Kidney (tissue), 14 donors: Measurements from ENCODE around the gene RBBP8NL. TPM values are rescaled to one million over a fixed set of nuclear protein-coding genes. Genes with fewer than 3 reads are reported as not detected.

Experiments used
- DNase-seq, 5 donors: peaks; one replicate each; pipeline ENCODE4 v3.0.0-alpha.2; 2013 to 2020
- FAIRE-seq: peaks from 2 replicates; lab custom pipeline; 2012; peaks lifted over from hg19 to GRCh38; lab: Jason Lieb, UNC
- H3K27ac ChIP-seq, 2 donors: one replicate each; pipeline ENCODE4 v1.7.0; 2013; ENCODE audit warnings: low read depth in 2 of 2, low read length in 2 of 2, inconsistent platforms in 1 of 2
- H3K27me3 ChIP-seq: one replicate; pipeline ENCODE4 v1.7.1; 2013; ENCODE audit warnings: low read length, inconsistent platforms; ENCODE audit not compliant: control insufficient read depth, insufficient read depth
- H3K36me3 ChIP-seq, 3 donors: one replicate each; pipeline versions ENCODE4 v1.7.0 to v1.7.1; 2013; ENCODE audit warnings: low read length in 3 of 3, control low read depth in 1 of 3, inconsistent platforms in 1 of 3; ENCODE audit not compliant: insufficient read depth in 3 of 3, control insufficient read depth in 2 of 3
- H3K4me1 ChIP-seq, 3 donors: one replicate each; pipeline versions ENCODE4 v1.7.0 to v1.7.1; 2013; ENCODE audit warnings: low read length in 3 of 3, inconsistent platforms in 1 of 3, low read depth in 1 of 3; ENCODE audit not compliant: control insufficient read depth in 2 of 3, insufficient read depth in 2 of 3
- H3K4me3 ChIP-seq, 3 donors: one replicate each; pipeline versions ENCODE4 v1.7.0 to v1.8.1; 2013; ENCODE audit warnings: low read length in 3 of 3, control low read depth in 1 of 3, inconsistent platforms in 1 of 3
- H3K9ac ChIP-seq, 3 donors: one replicate each; pipeline versions ENCODE4 v1.7.0 to v1.7.1; 2013; ENCODE audit warnings: low read length in 3 of 3, control low read depth in 1 of 3, inconsistent platforms in 1 of 3
- H3K9me3 ChIP-seq, 3 donors: one replicate each; pipeline versions ENCODE4 v1.7.0 to v1.7.1; 2013; ENCODE audit warnings: low read length in 3 of 3, control low read depth in 1 of 3, inconsistent platforms in 1 of 3; ENCODE audit not compliant: control insufficient read depth in 2 of 3, insufficient read depth in 1 of 3
- CTCF ChIP-seq: IDR thresholded peaks from 3 replicates; pipeline ENCODE4 v1.5.1; 2012; ENCODE audit warnings: mild to moderate bottlenecking, moderate library complexity, borderline replicate concordance; ENCODE audit not compliant: insufficient read depth; ENCODE audit errors: extremely low read depth
- intact Hi-C: fragments of 100-400 bp; cut with DNase I; formaldehyde crosslinking; loops from one replicate; pipeline ENCODE4 v1.11.1; 2022
- polyA plus RNA-seq: library from polyadenylated mRNA; stranded (reverse); fragments of 350-450 nt; fragmentation: Illumina TruSeq; extraction: RNeasy Lipid Tissue Mini Kit (QIAGEN cat#74804); gene quantifications from one replicate; pipeline ENCODE4 v1.2.3, GENCODE V29; 2014; ENCODE audit warnings: low read depth, low replicate concordance; ENCODE audit not compliant: insufficient read depth
- total RNA-seq: library from RNA; stranded (reverse); fragmentation: NEBNext Ultra II Directional; extraction: Animal tissue kit (Norgen Biotek cat#: 25700); gene quantifications from one replicate; pipeline ENCODE4 v1.2.1, GENCODE V29; 2021
- donor health status: control.
- donor health status: control.
- donor health status: control.
- donor health status: control.
- donor health status: control.
- donor health status: DM: yes; HTN: yes; CAD: no.
- donor health status: Normal renal cell carcinoma (clear cell type).

The RBBP8NL gene
- total and polyA plus RNA-seq, 2 donors from 2014 or later, result 0.13 to 1.5 TPM

GRCh38 chr20:62404761-62405107 is 22.6 kb downstream of the RBBP8NL start:
- no peaks in the 10 kb centered on the region for H3K36me3 ChIP-seq
- H3K27ac ChIP-seq, result no peak overlapping the region
- H3K27me3 ChIP-seq, result no peaks in the 10 kb centered on the region
- FAIRE-seq, result no peak
- no peak for TF ChIP-seq CTCF
- H3K4me1 ChIP-seq, result peaks cover 0 to 22% (median 14%) of the 10 kb centered on the region in 3 donors
- H3K9ac ChIP-seq, result no peak overlapping the region
- no peaks in the 10 kb centered on the region for H3K9me3 ChIP-seq
- intact Hi-C loops, result no loop called here
- no peak for DNase-seq
- no peak overlapping the region for H3K4me3 ChIP-seq

GRCh38 chr20:62404112-62404665 is 23.1 kb downstream of the RBBP8NL start:
- DNase-seq (no peak), FAIRE-seq (no peak)
- Histone ChIP-seq H3K27me3 (no peaks in the 10 kb centered on the region), H3K4me3 (no peak overlapping the region), H3K9me3 (no peaks in the 10 kb centered on the region), H3K4me1 (peaks cover 0 to 22% (median 11%) of the 10 kb centered on the region in 3 donors), H3K36me3 (no peaks in the 10 kb centered on the region), H3K27ac (no peak overlapping the region), H3K9ac (no peak overlapping the region)
- intact Hi-C loops, result no loop called here
- TF ChIP-seq CTCF, result no peak

GRCh38 chr20:62403331-62403730 is 24.0 kb downstream of the RBBP8NL start:
- Histone ChIP-seq H3K9me3 (no peaks in the 10 kb centered on the region), H3K4me1 (peaks cover 0 to 22% (median 11%) of the 10 kb centered on the region in 3 donors), H3K9ac (no peak overlapping the region), H3K4me3 (no peak overlapping the region), H3K27ac (no peak overlapping the region), H3K36me3 (no peaks in the 10 kb centered on the region), H3K27me3 (no peaks in the 10 kb centered on the region)
- no peak for TF ChIP-seq CTCF
- intact Hi-C loops, result no loop called here
- DNase-seq (no peak), FAIRE-seq (no peak)

- Histone ChIP-seq H3K27me3 (no peaks in the 10 kb centered on the region), H3K9ac (no peak overlapping the region), H3K36me3 (no peaks in the 10 kb centered on the region), H3K9me3 (no peaks in the 10 kb centered on the region), H3K4me1 (peaks cover 0 to 19% (median 11%) of the 10 kb centered on the region in 3 donors), H3K27ac (no peak overlapping the region), H3K4me3 (no peak overlapping the region)
- DNase-seq (no peak), FAIRE-seq (no peak)
- TF ChIP-seq CTCF, result no peak
- intact Hi-C loops, result no loop called here
Measured at GRCh38 chr20:62402456-62403150, 24.7 kb downstream of the RBBP8NL start.
